ENCODE measurements around the gene SYT8.

GRCh38 chr11:1838077-1838425 is 3.3 kb downstream of the SYT8 start:
- TF ChIP-seq CTCF (IDR thresholded peaks at IDR 0.05), result no peak
- TF ChIP-seq EZH2phosphoT487 (IDR thresholded peaks at IDR 0.05), result no peak
- TF ChIP-seq EZH2 (IDR thresholded peaks at IDR 0.05), result no peak

Data from neural progenitor cell (in vitro differentiated cells).